Stromal cell of bone marrow (primary cell): ENCODE results near the gene DPCD.

Experiments
- DNase-seq: peaks from one replicate; pipeline ENCODE4 v3.0.0-alpha.2; 2012; ENCODE audit warnings: low read depth

The DPCD gene

DNA sequence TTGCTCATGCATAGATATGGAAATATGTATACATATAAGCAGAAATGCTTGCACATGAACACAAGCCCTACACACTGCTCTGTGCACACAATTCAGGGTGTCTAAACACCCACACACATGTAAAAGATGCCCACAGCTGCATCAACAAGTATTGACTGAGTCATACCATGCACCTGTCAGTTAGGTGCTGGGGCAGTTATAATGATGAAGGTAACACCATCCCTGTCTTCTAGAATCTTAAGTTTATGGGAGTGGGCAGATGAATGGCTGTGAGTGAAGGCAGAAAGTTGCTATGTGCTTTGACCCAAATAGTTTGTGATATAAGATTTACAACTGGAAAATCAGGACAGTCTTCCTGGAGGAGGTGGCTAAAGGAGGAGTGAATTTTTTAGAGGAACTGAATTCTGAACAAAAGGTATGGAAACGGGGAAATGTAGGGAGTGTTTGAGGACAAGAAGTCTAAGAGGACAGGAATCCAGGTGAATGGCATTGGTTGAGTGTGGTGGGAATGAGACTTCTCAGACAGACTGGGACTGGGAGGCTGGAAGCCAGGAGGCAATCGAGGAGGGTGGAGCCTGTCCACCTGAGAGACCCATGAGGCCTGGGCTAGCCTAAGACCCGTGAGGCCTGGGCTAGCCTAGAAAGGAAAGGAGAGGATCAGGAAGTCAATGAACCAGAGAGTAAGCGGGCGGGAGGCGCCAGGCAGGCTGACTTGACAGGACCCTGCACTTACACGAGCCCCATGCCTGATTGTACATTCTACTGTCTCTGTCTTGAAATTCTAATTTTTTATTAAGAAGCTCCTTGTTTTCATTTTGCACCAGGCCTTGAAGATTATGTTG, 20.7 kb upstream of the DPCD start:
- no peak for DNase-seq

DNA sequence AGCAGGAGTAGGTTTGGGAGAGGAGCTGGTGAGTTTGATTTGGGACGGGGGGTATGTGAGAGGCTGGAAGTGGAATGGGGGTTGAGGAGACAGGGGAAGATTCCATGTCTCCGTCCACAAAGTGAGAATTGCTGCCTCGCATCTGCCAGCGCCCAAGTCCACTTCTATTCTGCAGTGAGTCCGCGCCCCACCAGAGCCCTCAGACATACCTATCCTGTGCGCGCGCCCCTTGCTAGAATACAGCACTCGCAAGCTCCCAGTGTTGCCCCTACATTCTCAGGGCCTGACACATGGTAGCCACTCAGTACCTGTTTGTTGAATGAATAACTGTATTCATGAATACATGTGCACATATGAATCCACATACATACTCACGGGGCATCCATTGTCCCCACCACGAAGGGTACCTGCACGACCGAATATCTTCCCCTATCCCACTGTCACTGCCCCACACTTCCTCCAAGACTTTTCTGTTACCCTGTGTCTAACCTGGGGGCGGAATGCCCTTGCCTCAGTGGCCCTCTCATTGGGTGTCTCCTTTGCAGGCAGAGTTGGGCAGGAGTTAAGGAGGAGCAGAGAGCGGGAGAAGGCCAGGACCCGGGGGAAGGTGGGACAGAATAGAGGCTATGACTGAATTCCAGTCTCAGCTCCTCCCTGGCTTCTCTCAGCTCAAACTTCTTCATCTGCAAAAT, 19.9 kb upstream of the DPCD start:
- no peak for DNase-seq

DNA sequence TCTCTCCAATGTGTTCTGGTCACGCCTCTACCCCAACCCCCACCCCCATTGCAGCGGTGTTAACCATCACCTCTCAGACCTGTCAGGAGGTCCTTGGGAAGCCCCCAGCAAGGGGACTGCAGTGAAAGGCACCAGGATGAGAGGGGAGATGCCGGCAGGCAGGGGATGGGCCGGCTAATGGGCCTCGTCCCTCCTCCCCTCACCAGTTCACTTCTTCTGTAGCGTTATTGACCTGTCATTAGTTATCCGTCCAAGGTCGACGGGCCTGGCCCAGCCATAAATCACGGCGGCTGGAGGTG, 18.8 kb upstream of the DPCD start:
- DNase-seq = no peak

DNA sequence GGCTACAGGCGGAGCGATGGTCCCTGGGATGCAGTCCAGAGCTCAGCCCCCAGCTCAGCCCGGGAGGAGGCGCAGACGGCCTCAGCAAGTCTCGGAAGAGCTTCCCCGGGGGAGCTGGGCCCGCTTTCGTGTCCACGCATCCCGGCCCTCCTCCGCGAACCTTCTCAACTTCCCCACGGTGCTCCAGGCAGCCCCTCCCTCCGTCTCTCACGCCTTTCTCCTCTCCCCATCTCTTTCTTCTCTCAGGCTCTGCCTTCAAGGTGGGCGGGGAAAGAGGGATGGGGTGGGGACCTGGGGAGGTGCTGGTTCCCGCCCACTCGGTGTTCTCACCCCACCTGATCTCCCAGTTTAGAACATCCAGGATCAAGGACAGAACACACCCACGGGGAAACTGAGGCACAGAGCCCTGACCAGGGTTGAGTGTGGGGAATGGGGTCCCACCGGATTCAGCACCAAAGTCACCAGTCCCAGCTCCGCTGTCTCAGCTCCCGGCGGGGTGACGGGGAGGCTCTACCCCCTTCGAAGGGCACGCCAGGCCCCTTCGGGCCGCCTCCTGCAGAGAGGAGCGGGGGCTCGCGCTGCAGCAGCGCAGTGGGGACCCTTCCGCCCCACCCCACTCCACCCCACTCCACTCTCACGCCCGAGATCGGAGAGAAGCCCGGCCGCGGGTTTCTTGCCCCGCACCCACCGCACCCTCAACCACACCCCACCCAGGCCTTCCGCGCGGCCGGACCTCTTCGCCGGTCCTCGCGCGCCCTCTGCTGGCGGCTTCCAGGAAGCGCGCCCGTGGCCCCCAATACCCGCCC, 18.3 kb upstream of the DPCD start:
- DNase-seq = peak; percentile 25

DNA sequence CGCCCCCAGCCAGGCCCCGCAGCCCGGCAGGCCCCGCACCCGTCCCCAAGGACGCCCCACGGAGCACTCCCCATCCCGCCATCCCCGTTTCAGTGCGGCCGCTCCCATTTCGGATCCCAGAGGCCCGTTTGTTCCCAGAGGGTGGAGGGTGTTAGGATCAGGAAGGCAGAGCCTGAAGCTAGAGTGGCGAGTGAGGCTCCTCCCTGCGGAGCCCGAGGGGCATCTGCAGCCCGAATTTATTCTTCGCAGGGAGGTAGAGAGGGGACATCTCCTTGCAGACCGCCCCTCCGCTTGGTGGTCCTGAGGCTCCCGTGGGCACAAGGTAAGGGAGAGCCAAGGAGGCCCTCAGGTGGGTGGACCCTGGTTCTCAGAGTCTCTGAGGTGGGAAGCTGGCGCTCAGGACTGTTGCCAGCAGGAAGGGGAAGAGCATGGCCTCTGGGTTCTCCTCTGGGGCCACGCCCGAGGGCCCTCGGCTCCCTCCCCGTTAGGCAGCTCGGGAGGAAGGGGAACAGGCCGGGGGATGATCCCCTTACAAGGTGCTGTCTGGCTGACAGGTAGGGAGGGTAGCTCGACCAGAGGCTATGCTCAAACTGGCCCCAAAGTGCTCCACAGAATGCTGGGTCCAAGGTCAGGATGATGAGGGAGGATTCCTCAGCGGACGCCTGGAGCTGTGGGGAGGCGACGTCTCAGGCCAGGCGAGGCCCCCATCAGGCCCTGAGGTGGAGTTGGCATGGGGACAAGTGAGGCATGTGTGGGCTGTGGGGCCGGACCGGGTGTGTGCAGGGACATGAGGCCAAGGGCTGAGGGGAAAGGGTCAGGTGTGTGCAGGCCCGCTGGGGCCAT, 17.5 kb upstream of the DPCD start:
- DNase-seq = no peak

DNA sequence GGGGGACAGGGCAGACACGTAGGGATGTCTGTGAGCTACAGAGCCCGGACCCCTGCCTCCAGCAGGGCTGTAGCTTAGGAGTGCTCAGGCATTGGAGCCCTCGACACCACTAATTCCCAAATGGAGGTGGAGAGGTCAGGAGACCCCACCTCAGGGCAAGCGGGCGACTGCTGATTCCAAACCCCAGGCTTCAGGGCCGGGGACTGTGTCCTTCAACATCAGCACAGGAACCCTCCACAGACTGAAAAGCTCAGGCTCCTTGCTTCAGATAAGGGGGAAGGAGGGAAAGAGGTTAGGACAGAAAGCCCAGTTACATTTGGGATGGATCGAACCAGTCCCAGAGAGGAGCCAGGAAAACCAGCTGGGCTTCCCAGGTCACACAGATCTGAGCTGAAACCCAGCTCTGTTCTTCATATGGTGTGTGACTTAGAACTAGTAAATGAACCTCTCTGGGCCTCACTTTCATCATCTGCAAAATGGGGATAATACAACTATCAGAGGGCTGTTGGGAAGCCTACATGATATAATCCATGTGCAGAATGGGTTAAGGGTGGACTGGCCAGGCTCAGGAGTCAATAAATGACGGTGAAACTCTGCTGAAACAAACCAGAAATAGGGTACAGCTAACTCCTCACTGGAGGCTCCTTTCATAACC, 16.7 kb upstream of the DPCD start:
- no peak for DNase-seq

DNA sequence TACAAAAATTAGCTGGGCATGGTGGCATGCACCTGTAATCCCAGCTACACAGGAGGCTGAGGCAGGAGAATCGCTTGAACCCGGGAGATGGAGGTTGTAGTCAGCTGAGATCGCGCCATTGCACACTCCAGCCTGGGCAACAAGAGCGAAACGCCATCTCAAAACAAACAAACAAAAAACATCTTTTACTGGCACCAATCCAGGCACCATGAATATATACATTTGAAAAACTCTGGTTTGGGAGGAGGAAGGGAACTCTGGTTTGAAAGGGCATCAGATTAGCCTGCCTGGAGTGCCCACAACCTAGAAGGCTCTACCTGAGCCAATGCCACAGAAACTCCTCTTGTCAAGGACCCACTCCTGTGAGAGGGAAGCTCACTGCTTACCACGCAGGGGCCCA, 16.0 kb upstream of the DPCD start:
- DNase-seq = no peak

DNA sequence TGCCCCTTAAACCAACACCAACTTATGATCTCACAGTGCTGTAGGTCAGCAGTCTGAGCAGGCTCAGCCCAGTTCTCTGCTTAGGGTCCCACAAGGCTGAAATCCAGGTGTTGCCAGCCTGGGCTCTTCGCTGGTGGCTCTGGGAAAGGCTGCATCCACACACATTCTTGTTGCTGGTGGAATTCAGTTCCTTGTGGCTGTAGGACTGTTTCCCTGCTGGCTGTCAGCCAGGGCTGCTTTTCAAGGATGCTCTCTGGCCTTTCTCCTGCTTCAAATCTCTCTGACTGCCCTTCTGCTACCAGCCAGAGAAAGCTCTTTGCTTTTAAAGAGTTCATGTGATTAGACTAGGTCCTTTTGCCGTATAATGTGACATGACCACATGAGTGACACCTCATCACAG, 15.3 kb upstream of the DPCD start:
- no peak for DNase-seq

DNA sequence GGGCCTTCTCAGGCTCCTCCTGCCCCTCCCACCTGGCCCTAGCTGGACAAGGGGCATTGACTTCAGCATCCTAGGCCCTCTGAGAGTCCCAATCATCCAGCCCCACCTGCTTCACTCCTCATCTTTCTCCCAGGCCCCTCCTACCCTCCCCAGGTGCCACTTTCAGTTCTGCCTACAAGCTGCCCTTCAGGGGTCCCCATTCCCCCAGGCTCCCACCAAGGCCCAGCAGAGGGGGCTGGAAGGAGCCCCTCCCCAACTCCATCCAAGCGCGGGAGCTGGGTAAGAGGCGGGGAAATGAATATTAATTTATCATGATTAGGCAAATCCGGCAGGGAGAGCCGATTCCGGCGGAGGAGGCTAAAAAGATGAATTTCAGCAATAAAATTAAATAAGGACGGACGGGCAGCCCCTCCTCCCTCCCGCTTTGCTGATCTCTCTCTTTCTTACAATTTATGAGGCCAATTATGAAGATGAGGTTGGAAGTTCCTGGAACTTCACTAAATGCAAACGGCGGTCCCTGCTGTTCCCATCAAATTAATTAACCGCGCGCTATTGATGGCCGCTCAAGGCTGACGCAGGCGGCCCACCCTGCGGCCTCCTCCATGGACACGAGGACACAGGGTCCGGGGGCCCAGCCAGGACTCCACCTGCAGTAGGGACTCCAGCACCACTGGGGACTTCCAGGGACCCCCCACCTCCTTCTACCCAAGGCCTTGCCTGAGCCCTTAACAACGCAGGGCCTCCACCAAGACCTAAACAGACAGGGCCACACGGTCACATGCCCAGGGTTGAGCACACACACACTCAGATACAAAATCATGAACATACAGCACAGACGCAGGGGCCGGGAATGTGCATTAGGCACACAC, 14.0 kb upstream of the DPCD start:
- DNase-seq = no peak

DNA sequence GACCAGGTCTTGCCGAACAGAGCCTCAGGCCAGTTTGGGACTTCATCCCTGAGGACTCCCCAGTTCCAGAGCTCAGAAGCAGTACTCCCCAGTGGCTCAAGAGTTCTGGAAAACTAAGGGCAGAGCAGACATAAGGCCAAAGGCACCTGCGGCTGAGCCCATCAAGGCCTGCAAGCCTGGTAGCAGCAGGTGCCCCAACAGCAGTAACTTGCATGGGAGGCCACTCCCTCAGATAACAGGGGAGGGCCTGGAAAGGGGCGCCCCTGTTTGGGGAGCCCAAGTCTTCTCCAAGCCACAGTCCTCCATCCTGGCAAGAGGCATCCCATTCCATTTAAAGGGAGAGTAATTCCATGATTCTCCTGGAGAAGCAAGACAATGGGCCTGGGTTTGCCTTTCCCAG, 13.0 kb upstream of the DPCD start:
- DNase-seq = no peak

DNA sequence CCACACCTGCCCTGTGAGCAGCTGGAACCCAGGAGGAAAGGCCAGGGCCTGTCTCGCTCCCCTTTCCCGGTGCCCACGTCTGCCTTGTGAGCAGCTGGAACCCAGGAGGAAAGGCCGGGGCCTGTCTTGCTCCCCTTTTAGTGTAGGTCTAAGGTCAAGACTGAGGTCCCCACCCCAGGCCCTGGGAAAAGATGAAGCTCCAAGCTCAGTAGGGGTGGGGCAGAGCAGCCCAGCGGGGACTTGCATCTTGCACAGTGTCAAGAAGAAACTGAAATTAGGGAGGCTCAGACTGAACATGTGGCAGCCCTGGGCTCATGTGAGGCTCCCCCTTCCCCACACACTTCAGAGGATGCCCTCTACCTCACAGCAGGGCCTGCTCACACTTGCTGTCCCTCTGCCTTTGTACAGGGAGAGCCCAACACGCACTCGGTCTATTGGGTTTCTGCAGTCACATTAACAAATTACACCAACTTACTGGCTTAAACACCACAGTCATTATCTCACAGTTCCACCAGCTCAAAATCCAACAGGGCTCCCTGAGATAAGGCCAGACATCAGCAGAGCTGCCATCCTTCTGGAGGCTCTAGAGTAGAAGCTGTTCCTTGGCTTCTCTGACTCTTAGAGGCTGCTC, 12.4 kb upstream of the DPCD start:
- no peak for DNase-seq

DNA sequence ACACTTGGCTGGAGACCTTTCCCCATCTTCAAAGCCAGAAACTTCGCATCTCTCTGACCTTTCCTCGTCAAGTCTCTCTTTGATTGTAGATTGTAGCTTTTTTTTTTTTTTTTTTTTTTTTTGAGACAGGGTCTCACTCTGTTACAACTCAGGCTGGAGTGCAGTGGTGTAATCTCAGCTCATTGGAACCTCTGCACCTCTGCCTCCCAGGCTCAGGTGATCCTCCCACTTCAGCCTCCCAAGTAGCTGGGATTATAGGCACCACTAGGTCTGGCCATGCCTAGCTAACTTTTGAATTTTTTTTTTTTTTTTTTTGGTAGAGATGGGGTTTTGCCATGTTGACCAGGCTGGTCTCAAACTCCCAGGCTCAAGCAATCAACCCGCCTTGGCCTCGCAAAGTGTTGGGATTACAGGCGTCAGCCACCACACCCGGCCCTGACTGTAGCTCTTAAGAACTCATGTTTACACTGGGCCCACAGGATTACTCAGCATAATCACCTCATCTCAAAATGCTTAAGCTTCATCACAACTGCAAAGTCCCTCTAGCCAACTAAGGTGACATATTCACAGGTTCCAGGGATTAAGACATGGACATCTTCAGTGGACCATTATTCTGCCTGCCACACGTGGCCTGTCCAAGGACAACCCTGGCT, 11.8 kb upstream of the DPCD start:
- DNase-seq = no peak

DNA sequence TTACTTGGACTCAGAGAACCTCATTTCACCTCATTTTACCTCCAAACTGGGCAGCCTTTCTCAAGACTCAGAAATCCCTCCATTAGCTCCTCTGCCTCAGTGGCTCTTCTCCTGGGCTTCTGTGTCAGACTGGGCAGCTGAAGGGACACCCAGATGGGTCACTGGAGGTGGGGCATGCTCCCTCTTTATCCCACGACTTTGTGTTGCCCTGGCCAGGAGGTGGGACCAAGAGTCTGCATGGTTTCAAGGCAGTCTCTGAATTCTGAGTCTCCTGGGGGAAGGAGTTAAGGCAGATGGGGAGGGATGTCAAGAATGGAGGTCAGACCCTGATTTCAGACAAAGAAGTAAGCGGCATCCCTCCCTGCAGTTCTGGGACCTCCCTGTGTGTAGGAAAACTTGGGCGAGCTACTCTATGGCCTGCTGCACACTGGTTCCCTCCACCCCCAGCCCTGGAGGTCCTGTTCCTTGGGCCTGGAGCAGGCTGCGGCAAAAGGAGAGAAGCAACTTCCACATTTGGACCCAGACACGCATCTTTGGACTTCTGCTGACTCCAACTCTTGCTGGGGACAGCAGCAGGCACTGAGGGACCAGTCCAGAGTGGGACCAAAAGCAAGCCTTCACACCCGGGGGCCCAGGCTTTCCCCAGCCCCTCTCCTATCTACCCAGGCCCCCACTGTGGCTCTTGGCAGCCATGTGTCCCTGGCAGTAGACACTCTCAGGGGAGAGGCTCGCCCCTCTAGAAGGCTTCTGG, 10.8 kb upstream of the DPCD start:
- DNase-seq = no peak

DNA sequence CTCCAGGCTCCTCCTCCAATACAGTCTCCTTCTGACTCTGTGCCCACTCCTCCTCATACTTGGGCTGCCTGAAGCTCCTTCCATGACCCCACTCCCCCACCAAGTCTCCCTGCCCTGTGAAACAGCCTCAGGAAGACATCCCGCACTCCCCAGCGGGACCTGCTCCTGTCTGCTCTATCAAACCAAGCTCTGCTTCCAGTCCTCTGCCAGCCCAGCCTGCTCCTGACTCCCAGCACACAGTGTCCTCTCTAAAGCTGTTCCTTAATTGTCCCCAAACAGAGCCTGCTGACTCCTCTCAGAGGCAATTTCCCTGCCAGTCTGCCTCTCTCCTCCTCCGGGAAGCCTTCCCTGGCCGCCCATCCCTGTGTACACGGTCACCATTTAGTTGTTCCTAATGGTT, 9.9 kb upstream of the DPCD start:
- no peak for DNase-seq

DNA sequence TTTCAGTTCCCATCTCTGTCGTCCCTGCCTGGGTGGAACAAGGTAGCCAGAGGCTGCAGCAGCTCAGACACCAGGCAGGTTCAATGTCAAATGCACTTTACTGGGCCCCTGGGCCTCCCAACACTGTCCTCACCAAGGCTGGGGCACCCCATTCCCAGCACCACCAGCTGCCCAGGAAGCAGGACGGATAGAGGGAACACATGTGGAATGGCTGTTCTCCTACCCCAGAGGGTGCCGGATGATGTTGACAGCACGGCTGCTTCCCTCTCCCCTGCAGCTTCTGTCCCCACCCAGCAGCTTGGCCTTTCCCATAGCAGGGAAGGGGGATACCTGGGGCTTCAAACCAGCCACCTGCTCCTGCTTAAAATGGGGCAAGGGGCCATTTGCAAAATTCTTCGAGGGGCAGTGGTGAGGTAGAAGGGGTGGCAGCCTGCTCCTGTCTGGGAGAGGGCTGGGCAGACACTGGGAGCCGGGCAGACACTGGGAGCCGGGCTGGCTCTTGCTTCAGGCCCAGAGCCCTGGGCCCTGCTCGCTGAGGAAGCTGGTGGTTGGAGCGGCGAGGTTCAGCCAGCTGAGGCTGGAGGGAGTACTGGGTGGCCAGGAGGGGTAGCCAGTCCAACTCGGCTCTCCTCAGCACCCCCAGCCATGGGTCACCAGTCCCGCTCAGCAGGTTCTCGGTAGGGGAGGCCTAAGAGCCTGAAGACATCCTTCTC, 9.2 kb upstream of the DPCD start:
- no peak for DNase-seq

DNA sequence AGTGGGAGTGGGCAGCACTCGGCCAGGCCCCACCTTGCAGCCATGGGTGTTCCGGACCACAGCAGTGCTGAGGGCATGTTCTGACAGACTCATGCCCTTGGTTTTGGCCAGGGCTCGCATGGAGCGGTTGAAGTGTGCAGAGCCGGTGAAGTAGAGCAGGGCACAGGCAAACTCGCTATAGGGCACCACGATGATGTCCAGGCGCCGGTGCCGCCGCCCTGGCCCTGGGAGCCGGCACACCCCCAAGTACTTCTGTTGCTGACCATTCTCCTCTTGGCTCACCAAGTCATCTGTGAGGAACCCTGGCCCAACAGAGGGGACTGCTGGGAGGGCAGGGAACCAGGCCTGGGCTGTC, 8.6 kb upstream of the DPCD start:
- no peak for DNase-seq

DNA sequence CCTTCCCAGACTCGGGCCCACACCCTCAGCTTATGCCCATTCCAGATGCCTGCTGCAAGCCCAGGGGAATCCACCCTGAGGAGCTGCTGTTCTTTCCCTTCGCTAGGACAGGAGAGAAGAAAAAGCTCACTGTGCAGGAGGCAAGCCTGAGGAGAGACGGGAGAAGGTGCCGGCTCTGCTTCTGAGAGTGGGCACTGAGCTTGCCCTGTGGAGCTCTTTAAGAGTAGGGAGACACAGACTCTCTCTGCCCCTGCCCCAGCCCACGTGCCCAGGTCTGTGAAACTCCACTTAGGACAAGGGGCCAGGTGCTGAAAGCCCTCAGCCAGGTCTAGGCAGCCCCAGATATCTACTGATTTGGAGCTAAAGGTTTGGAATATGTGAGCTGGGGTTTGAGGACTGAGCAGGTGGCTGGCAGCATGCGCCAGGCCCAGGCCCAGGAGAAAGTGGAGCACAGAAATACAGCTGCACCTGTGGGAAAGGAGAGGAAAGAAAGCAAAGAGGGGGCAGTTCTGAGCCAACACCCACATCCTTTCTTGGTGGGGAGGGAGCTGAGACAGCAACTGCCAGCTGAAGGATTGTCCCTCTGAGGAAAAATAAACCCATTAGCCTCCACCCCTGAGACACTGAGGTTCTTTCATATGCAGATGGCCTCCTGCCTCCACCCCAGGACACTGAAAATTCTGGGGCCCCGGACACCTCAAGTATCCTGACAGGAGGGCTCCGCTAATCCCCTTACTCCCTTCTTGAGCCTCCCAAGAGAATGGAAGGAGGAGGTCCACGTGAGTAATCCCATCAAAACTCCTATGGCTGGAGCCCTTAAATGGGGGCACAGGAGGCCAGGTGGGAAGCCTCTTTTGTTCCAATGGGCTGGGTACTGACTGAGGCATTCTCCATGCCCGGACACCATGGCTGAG, 7.4 kb upstream of the DPCD start:
- DNase-seq = no peak
